HG03520 (cell line): ENCODE data around the gene PDE3A.
"Not testable (repeated sequence)": the region's sequence is repeated elsewhere in the genome, so short reads cannot be mapped to it uniquely, and the experiment has no call there.

Experiments used
- ATAC-seq: cut with Tn5 transposase; IDR thresholded peaks from one replicate; pipeline ENCODE4 v1.9.1; 2021; ENCODE audit warnings: mild to moderate bottlenecking, moderate library complexity; ENCODE audit not compliant: unreplicated experiment

PDE3A gene

GRCh38 chr12:20372326-20373096 lies 4.2 kb downstream of the PDE3A start:
- ATAC-seq, result no peak

DNA sequence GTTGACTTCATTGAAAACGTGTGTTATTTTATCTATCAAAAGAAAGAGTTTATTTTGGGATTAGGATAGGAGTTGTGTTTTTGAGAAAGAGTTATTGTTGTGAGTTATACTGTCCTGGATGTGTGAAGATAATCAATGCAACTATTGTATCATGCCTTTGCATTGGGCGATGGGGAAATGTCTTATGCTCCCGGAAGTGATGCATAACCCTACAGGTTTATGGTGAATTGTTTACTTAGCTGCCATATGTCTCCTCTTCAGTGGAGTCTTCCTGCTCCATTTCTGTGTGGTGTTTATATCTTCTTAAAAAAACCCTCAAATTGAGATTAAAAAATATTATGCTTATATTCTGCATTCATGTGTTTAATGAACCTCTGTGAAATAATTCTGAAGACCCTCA lies 6.5 kb downstream of the PDE3A start:
- ATAC-seq, result no peak

GRCh38 chr12:20375560-20375959 lies 7.2 kb downstream of the PDE3A start:
- no peak for ATAC-seq

DNA sequence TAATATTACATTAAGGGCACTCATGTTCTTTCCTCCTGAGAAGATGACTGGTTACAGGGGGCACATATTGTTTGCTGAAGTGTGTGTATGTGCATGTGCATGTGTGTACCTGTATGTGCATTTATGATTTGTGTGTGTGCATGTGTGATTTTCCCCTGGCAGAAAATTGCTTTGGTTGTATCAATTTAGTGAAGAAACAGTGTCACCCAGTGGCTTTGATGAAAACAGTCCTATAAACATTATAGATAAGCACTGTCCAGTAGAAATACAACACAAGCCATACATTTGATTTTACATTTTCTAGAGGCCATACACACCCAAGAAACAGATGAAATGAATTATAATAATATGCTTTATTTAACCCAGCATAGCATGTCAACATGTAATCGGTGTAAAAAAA lies 8.6 kb downstream of the PDE3A start:
- no peak for ATAC-seq

DNA sequence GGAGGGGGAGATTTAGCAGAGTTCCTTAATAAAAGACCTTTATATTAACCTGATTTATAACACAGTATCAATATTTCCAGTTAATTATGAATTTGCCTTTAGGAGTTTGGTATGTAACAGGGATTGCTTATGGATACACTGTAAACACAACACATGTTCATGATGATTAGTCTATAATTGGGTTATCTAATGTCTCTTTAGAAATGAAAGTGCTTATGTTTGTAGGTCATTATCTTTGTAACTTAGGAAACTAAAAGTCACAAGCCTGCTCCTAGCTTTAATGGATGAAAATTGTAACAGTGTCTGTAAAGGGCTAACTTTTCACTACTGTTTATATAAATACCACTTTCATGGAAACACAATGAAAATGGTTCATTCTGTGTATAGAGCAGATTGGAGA lies 9.4 kb downstream of the PDE3A start:
- no peak for ATAC-seq

- no peak for ATAC-seq
Observed at GRCh38 chr12:20382117-20382516, 13.8 kb downstream of the PDE3A start.

DNA sequence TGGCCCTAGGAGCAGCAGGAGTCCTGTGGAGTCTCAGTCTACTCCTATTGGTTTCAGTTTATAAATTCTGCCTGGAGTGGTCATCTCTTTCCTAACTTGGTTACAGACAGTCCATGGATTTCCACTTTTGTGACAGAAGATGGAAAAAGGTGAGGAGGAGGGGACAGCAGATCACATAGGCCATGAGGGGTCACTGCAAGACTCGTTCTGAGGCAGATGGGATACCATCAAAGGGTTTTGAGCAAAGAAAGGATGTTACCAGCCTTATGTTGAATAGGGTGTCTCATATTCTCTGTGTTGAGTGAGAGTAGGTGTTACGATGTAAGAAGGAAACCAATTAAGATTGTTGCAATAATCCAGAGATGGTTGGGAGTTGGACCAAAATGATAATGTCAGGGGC lies 15.3 kb downstream of the PDE3A start:
- no peak for ATAC-seq

DNA sequence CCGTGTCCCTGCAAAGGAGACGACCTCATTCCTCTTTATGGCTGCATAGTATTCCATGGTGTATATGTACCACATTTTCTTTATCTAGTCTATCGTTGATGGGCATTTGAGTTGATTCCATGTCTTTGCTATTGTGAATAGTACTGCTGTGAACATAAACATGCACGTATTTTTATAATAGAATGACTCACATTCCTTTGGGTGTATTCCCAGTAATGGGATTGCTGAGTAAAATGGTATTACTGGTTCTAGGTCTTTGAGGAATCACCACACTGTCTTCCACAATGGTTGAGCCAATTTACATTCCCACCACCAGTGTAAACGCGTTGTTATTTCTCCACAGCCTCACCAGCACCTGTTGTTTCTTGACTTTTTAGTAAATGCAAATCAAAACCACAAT lies 16.5 kb downstream of the PDE3A start:
- ATAC-seq, result not testable (repeated sequence)

- ATAC-seq, result no peak
Observed at GRCh38 chr12:20390846-20391245, 22.5 kb downstream of the PDE3A start.

DNA sequence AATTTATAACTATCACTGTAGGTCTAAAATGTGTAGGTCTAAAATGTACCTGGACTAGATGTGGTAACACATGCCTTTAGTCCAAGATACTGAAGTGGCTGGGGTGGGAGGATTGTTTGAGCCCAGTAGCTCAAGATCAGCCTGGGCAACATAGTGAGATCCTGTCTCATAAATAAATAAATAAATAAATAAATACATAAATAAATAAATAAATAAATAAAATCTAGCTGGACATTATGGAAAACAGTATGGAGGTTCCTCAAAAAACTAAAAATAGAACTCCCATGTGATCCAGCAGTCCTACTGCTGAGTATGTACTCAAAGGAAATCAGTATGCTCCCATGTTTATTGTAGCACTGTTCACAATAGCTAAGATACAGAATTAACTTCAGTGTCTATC lies 24.0 kb downstream of the PDE3A start:
- no peak for ATAC-seq

DNA sequence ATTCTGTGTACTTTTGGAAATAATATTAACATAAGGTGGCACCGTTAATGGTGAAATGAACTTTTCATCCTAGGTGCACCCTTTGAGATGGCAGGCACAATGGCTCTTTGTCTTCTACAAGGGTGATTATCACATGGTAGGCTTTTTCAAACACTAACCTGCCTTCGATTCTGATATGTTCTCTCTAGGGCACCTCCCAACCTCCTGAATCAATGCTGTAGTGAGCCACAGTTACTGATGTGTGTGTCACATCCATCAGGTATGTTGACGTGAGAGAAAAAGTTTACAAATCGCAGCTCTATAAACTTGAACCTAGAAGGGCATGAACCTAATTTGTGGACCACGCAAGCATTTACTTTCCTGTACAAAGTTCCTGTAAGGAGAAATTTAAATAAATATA lies 25.4 kb downstream of the PDE3A start:
- ATAC-seq, result no peak

DNA sequence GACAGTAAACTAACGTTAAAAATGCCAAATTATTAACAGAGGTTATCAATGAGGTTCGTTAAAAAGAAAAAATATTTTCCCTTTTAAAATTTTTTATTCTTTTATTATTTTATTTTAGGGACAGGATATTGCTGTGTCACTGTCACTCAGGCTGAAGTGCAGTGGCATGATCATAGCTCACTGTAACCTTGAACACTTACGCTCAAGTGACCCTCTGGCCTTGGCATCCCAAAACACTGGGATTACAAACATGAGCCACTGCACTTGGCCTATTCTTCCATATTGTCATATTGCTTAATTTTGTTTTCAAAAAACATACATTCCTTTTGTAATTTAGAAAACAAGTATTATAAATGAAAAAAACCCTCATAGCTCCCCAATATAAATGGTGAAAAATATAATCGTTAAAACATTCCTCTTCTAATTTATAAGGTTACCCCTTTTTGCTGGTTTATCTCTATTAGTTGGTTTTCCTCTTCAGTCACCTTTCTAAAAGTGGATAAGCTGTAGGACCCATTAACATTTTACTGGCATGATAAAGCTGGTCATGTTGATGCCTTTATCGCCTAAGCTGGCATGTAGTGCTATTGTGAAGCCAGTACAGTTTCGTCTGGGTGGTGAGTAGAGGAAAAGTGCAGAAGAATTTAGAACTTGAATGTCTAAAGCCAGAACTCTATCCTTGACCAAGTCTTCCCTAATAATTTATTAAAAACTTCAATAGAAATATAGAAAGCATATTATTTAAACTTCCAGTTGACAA lies 27.6 kb downstream of the PDE3A start:
- ATAC-seq, result no peak

- ATAC-seq, result no peak
Observed at GRCh38 chr12:20398686-20399085, 30.3 kb downstream of the PDE3A start.

DNA sequence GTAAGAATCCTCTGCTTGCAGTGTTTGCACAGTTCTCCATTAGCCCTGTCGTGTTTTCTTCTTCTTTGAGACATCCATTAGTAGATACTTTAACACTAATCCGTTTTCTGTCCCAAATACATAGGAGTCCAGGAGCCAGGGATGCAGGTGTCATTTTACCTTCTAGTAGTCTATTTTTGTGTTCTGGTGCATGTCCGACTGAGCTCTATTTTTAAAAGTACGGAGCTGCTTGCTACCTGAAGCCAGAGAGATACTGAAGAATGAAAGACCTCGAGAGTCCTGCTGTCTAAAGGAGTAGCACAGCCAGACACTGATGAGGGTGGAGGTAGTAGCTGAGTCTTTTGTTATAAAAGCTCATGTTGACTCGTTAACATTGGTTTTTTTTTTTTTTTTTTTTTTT lies 31.7 kb downstream of the PDE3A start:
- ATAC-seq, result no peak

GRCh38 chr12:20403230-20403629 lies 34.9 kb downstream of the PDE3A start:
- ATAC-seq, result no peak

- ATAC-seq, result no peak
Observed at GRCh38 chr12:20404576-20405346, 36.4 kb downstream of the PDE3A start.

DNA sequence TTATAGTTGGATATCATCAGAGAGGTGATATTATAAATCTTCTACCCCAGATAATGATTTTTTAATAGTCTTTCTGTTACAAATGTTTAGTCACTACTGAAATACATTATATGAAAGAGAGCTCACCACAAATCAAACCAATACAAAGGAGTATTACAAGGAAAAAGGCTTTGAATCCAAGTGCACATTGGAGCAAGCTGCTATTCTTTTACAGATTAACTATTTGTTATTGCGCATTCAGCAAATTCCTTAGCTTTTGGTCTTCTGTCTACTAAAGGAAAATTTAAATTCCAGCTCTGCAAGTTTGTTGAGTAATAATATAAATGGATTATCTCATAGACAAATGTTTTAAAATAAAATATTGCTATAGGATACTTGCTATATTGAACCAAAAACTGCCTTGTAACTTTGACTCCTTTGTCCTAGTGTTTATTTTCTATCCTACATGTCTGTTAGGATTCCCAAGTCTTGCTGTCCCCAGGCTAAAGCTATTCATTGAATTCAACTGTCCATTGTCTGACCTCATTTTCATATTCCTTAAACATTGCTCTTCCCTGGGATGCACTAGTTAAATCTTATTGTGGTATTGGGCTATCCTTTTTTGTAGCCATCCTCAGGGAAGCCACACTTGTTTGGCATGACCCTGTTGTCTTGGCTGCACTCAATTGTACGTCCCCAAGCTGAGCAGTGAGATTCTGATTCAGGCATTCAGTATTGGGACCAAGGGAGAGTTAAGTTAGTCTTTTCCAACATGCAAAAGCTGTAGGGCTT lies 41.5 kb downstream of the PDE3A start:
- ATAC-seq, result no peak

GRCh38 chr12:20410734-20411133 lies 42.4 kb downstream of the PDE3A start:
- no peak for ATAC-seq

DNA sequence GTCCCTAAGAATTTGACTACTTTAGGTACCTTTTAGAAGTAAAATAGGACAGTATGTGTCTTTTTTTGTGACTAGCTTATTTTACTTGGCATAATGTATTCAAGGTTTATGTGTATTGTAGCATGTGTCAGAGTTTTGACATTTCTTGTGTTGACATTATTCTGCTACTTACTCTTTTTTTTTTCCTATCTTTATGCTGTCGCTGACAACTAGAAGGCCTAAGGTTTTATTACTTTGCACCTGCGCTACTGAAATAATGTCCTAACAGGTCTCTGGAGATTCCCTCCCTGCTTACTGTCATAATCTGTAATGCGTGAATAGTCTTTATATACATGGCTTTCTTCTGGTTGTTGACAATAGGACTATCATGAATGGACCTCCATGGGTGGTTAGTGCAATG lies 43.0 kb downstream of the PDE3A start:
- no peak for ATAC-seq

DNA sequence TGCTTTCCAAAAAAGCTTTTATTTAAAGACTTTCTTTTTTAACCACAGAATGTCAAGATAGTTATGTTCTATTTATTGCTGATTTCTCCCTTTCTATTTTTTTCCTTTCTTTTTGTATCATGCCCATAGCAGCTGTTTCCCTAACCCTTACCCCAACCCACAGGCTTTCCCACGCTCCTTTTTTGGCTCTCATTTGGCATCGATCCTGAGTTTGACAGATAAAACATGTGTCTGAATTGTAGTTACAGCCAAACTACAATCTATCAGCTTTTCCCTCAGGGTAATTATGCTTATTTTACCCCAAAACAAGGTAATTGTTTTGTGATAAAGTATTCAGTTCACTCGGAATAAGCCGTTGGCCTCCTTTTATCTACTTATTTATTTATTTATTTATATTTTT lies 46.7 kb downstream of the PDE3A start:
- ATAC-seq, result no peak

- ATAC-seq, result no peak
Observed at GRCh38 chr12:20415641-20416040, 47.3 kb downstream of the PDE3A start.
